IPS-18a (cell line): Measurements from ENCODE around the gene ATXN1.

Experiments used
- H3K27ac ChIP-seq: one replicate; pipeline ENCODE4 v1.5.1; 2013; ENCODE audit warnings: low read length
- H3K27me3 ChIP-seq: one replicate; pipeline ENCODE4 v1.6.1; 2013; ENCODE audit warnings: mild to moderate bottlenecking, low read length; ENCODE audit not compliant: control insufficient read depth, insufficient read depth
- H3K36me3 ChIP-seq: one replicate; pipeline ENCODE4 v1.6.1; 2013; ENCODE audit warnings: low read depth, low read length; ENCODE audit not compliant: control insufficient read depth
- H3K4me1 ChIP-seq: one replicate; pipeline ENCODE4 v1.6.1; 2013; ENCODE audit warnings: low read depth, low read length; ENCODE audit not compliant: control insufficient read depth
- H3K4me3 ChIP-seq: one replicate; pipeline ENCODE4 v1.5.1; 2013; ENCODE audit warnings: low read length
- H3K9ac ChIP-seq: one replicate; pipeline ENCODE4 v1.6.1; 2013; ENCODE audit warnings: mild to moderate bottlenecking, low read length, moderate library complexity
- H3K9me3 ChIP-seq: one replicate; pipeline ENCODE4 v1.6.1; 2013; ENCODE audit warnings: low read depth, low read length; ENCODE audit not compliant: control insufficient read depth

ATXN1 gene

DNA sequence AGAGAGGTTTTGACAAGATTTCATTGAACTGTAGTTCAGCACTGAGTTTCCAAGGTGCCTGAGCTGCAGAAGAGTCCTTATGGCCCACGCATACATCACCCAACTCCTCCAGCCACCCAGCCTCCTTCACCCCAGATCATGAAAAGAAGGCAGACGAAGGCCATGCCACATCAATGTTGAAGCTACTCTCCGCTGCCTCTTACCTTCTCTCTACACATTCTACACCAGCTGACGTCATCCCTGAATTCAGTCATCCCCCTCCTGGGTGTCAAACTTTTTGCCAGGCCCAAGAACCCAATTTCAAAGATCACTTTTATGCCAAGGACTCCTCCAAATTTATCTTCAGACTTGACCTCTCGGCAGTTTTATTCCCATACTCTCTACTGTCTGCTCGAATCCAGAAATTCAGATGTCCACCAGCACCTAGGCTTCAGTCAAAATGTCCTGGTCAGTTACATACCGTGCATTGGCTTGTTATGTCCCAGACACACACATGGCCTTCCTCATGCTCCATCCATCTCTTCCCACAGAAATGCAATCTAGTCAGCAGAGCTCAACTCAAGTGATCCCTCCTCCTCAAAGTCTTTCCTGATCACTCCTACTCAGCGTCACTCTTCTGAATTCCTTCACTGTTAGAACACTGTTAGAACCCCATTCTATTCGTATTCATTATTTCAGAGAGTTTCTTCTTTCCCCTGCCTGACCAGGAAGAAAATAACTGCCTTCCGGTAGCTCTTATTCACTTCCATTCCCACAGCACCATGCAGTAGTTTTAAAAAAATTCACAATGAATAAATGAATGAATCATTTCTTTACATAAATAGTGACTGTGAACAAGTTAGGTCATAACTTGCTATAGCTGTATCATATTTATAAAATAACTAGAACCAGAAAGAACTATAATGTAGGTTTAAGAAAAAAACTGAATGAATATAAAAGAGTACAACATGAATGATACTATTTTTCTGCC is 11.5 kb downstream of the ATXN1 start:
- Histone ChIP-seq H3K9me3 (no peaks in the 10 kb centered on the region), H3K27me3 (no peaks in the 10 kb centered on the region), H3K36me3 (no peaks in the 10 kb centered on the region), H3K27ac (no peak overlapping the region), H3K4me3 (no peak overlapping the region), H3K4me1 (peaks cover 5% of the 10 kb centered on the region), H3K9ac (no peak overlapping the region)

- Histone ChIP-seq H3K36me3 (no peaks in the 10 kb centered on the region), H3K9me3 (no peaks in the 10 kb centered on the region), H3K4me1 (peaks cover 5% of the 10 kb centered on the region), H3K4me3 (no peak overlapping the region), H3K27ac (no peak overlapping the region), H3K9ac (no peak overlapping the region), H3K27me3 (no peaks in the 10 kb centered on the region)
Measured at GRCh38 chr6:16748025-16748319, 13.3 kb downstream of the ATXN1 start.

- H3K9ac ChIP-seq: no peak overlapping the region
- H3K27ac ChIP-seq: no peak overlapping the region
- no peaks in the 10 kb centered on the region for H3K36me3 ChIP-seq
- no peak overlapping the region for H3K4me3 ChIP-seq
- no peaks in the 10 kb centered on the region for H3K9me3 ChIP-seq
- H3K4me1 ChIP-seq: peaks cover 5% of the 10 kb centered on the region
- no peaks in the 10 kb centered on the region for H3K27me3 ChIP-seq
Measured at GRCh38 chr6:16747232-16748024, 13.8 kb downstream of the ATXN1 start.

DNA sequence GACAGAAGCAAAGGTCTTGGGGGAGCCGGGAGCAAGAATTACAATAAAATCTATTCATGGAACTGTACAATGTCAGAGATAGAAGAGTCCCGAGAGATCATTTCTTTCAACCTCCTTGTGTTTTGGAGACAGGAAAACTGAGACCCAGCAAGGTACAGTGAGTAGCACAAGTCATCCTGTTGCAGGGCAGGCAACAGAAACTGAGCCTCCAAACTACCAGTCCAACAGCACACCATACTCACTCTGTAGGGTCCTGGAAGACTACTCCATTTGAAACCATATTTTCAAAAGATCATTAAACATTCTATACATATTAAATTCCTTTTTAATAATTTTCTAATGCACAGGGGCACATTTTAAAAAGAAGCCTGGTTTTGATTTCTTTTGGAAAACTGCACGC is 14.4 kb downstream of the ATXN1 start:
- Histone ChIP-seq H3K36me3 (no peaks in the 10 kb centered on the region), H3K27ac (no peak overlapping the region), H3K4me1 (peaks cover 5% of the 10 kb centered on the region), H3K9ac (no peak overlapping the region), H3K27me3 (no peaks in the 10 kb centered on the region), H3K4me3 (no peak overlapping the region), H3K9me3 (no peaks in the 10 kb centered on the region)

DNA sequence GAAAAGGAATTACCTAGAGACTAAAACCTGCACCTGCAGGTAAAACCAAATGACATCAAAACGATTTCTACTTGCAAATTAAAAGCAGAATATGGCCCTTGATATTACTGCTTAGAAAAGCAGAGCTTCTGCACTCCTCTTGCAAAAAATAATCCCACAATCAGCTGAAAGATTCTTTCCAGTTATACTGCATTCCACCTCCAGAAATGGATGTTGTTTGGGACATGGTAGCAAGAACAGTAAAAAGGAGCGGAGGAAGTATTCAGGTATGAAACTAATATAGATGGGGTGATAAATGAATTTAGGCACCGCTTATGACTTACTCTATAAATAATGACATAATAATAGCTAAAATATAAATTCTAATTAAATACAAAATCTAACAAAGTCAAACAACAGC is 14.9 kb downstream of the ATXN1 start:
- Histone ChIP-seq H3K36me3 (no peaks in the 10 kb centered on the region), H3K4me3 (no peak overlapping the region), H3K4me1 (peaks cover 5% of the 10 kb centered on the region)

GRCh38 chr6:16743664-16744210 is 17.5 kb downstream of the ATXN1 start:
- Histone ChIP-seq H3K9ac (no peak overlapping the region), H3K27ac (no peak overlapping the region), H3K9me3 (no peaks in the 10 kb centered on the region), H3K4me3 (no peak overlapping the region), H3K4me1 (peaks cover 5% of the 10 kb centered on the region), H3K36me3 (no peaks in the 10 kb centered on the region), H3K27me3 (no peaks in the 10 kb centered on the region)

More for the DNA sequence above, 14.9 kb downstream of the ATXN1 start:
- Histone ChIP-seq H3K27ac (no peak overlapping the region), H3K9me3 (no peaks in the 10 kb centered on the region), H3K9ac (no peak overlapping the region), H3K27me3 (no peaks in the 10 kb centered on the region)

GRCh38 chr6:16742116-16742515 is 19.1 kb downstream of the ATXN1 start:
- Histone ChIP-seq H3K27ac (no peak overlapping the region), H3K4me1 (peaks cover 5% of the 10 kb centered on the region), H3K36me3 (no peaks in the 10 kb centered on the region), H3K9me3 (no peaks in the 10 kb centered on the region), H3K9ac (no peak overlapping the region), H3K4me3 (no peak overlapping the region), H3K27me3 (no peaks in the 10 kb centered on the region)

- Histone ChIP-seq H3K36me3 (no peaks in the 10 kb centered on the region), H3K27ac (no peak overlapping the region), H3K9ac (no peak overlapping the region), H3K4me1 (peaks cover 5% of the 10 kb centered on the region), H3K4me3 (no peak overlapping the region), H3K27me3 (no peaks in the 10 kb centered on the region), H3K9me3 (no peaks in the 10 kb centered on the region)
Measured at GRCh38 chr6:16741112-16742016, 19.9 kb downstream of the ATXN1 start.

- no peaks in the 10 kb centered on the region for H3K9me3 ChIP-seq
- H3K4me3 ChIP-seq: no peak overlapping the region
- no peaks in the 10 kb centered on the region for H3K4me1 ChIP-seq
- no peak overlapping the region for H3K9ac ChIP-seq
- no peaks in the 10 kb centered on the region for H3K27me3 ChIP-seq
- no peak overlapping the region for H3K27ac ChIP-seq
- H3K36me3 ChIP-seq: no peaks in the 10 kb centered on the region
Measured at GRCh38 chr6:16740097-16740496, 21.2 kb downstream of the ATXN1 start.

DNA sequence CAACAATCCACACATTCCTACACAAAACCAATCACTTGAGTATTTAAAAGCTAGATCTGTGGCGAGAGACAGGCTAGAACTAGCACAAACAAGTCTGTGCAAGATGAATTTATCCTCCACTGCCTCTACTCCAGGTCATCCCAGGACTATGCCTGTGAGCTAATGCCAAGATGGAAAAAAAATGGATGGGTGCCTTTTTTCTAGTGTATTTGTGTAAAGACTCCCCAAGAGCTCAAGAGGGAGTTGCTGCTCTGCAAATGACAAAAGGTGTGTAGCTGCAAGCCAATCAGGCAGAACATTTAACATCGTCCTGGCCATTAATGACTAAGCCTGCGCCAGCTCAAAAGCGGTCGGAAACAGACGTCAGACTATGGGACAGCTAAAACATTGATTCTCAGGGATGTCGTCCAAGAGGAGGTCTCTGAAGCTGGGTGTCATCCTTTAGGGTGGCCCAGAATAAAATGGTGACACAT is 21.9 kb downstream of the ATXN1 start:
- H3K4me3 ChIP-seq: no peak overlapping the region
- no peak overlapping the region for H3K27ac ChIP-seq
- H3K4me1 ChIP-seq: no peaks in the 10 kb centered on the region
- no peak overlapping the region for H3K9ac ChIP-seq
- no peaks in the 10 kb centered on the region for H3K27me3 ChIP-seq
- H3K36me3 ChIP-seq: no peaks in the 10 kb centered on the region
- no peaks in the 10 kb centered on the region for H3K9me3 ChIP-seq

GRCh38 chr6:16737925-16738324 is 23.3 kb downstream of the ATXN1 start:
- no peaks in the 10 kb centered on the region for H3K9me3 ChIP-seq
- H3K4me1 ChIP-seq: no peaks in the 10 kb centered on the region
- no peak overlapping the region for H3K4me3 ChIP-seq
- no peaks in the 10 kb centered on the region for H3K27me3 ChIP-seq
- H3K36me3 ChIP-seq: no peaks in the 10 kb centered on the region
- H3K27ac ChIP-seq: no peak overlapping the region
- H3K9ac ChIP-seq: no peak overlapping the region
